SU-DHL-6 (cell line): Measurements from ENCODE around the gene ABR.

Source experiments
- H2AFZ ChIP-seq: fragments of 200-600 bp; sonication (generic); 2 replicates; pipeline ENCODE4 v1.6.1; 2014; ENCODE audit warnings: low read depth, mild to moderate bottlenecking, moderate library complexity, mixed read lengths, antibody characterized with exemption, low read length; ENCODE audit not compliant: severe bottlenecking
- H3F3A ChIP-seq: fragments of 200-600 bp; shearing (Covaris generic); 2 replicates; pipeline ENCODE4 v1.6.0; 2016; ENCODE audit warnings: antibody characterized with exemption, mild to moderate bottlenecking; ENCODE audit not compliant: insufficient read depth
- H3K27ac ChIP-seq: fragments of 200-600 bp; sonication (generic); 2 replicates; pipeline ENCODE4 v1.5.1; 2016; ENCODE audit warnings: low read depth, mild to moderate bottlenecking, low read length, moderate library complexity, mixed read lengths
- H3K27me3 ChIP-seq: fragments of 200-600 bp; sonication (generic), shearing (Covaris generic); 2 replicates; pipeline ENCODE4 v1.6.0; 2014; ENCODE audit warnings: mild to moderate bottlenecking, low read length
- H3K36me3 ChIP-seq: fragments of 200-600 bp; sonication (generic); 2 replicates; pipeline ENCODE4 v1.6.1; 2014; ENCODE audit warnings: mild to moderate bottlenecking, low read length, mixed read lengths
- H3K4me2 ChIP-seq: fragments of 300-600, 200-600 bp; shearing (Covaris generic), sonication (generic); 2 replicates; pipeline ENCODE4 v1.6.0; 2014; ENCODE audit warnings: low read length, low read depth, mild to moderate bottlenecking; ENCODE audit not compliant: poor library complexity, severe bottlenecking
- H3K4me3 ChIP-seq: fragments of 200-600 bp; sonication (generic); 2 replicates; pipeline ENCODE4 v1.5.1; 2014; ENCODE audit warnings: antibody characterized with exemption, low read length, mild to moderate bottlenecking, mixed read lengths; ENCODE audit not compliant: insufficient read depth, poor library complexity, severe bottlenecking
- H3K79me2 ChIP-seq: fragments of 200-600 bp; sonication (generic); 2 replicates; pipeline ENCODE4 v1.6.1; 2014; ENCODE audit warnings: mild to moderate bottlenecking, low read length, moderate library complexity; ENCODE audit not compliant: insufficient read depth
- H3K9ac ChIP-seq: fragments of 200-600 bp; sonication (generic); 2 replicates; pipeline ENCODE4 v1.7.0; 2014; ENCODE audit warnings: mild to moderate bottlenecking, low read length
- H3K9me2 ChIP-seq: fragments of 200-600 bp; sonication (generic); replicated peaks from 2 replicates; pipeline ENCODE4 v1.6.1; 2014; ENCODE audit warnings: low read length; ENCODE audit not compliant: insufficient read depth
- H3K9me3 ChIP-seq: fragments of 200-600 bp; sonication (generic); 2 replicates; pipeline ENCODE4 v1.6.1; 2014; ENCODE audit warnings: low read length, mixed read lengths; ENCODE audit not compliant: insufficient read depth
- H4K20me1 ChIP-seq: fragments of 200-600 bp; sonication (generic); 2 replicates; pipeline ENCODE4 v1.6.1; 2014; ENCODE audit warnings: low read depth, mild to moderate bottlenecking, antibody characterized with exemption, low read length, moderate library complexity, mixed read lengths
- EZH2phosphoT487 ChIP-seq: fragments of 200-600 bp; sonication (generic), shearing (Covaris generic); conservative IDR thresholded peaks from 2 replicates; pipeline ENCODE4 v1.6.1; 2018; ENCODE audit warnings: mild to moderate bottlenecking, antibody characterized with exemption, low read length, moderate library complexity, mixed read lengths
- TF ChIP-seq, protein P1 (sequence below): fragments of 200-600 bp; sonication (generic); IDR thresholded peaks from one replicate; pipeline ENCODE4 v1.5.1; 2017; ENCODE audit warnings: antibody characterized with exemption, mild to moderate bottlenecking, low read length, moderate library complexity; ENCODE audit not compliant: insufficient read depth, poor library complexity, severe bottlenecking

ABR gene

GRCh38 chr17:1091190-1091534 is 88.6 kb downstream of the ABR start:
- Histone ChIP-seq H4K20me1 (no peaks in the 10 kb centered on the region), H3K27ac (no peak overlapping the region), H3K9me2 (no peaks in the 10 kb centered on the region), H3K4me2 (no peak overlapping the region), H3K9me3 (no peaks in the 10 kb centered on the region), H3K4me3 (no peak overlapping the region), H3K79me2 (no peaks in the 10 kb centered on the region), H3K36me3 (no peaks in the 10 kb centered on the region), H2AFZ (no peak overlapping the region), H3F3A (no peaks in the 10 kb centered on the region), H3K27me3 (no peaks in the 10 kb centered on the region), H3K9ac (no peak overlapping the region)
- TF ChIP-seq, protein P1, sequence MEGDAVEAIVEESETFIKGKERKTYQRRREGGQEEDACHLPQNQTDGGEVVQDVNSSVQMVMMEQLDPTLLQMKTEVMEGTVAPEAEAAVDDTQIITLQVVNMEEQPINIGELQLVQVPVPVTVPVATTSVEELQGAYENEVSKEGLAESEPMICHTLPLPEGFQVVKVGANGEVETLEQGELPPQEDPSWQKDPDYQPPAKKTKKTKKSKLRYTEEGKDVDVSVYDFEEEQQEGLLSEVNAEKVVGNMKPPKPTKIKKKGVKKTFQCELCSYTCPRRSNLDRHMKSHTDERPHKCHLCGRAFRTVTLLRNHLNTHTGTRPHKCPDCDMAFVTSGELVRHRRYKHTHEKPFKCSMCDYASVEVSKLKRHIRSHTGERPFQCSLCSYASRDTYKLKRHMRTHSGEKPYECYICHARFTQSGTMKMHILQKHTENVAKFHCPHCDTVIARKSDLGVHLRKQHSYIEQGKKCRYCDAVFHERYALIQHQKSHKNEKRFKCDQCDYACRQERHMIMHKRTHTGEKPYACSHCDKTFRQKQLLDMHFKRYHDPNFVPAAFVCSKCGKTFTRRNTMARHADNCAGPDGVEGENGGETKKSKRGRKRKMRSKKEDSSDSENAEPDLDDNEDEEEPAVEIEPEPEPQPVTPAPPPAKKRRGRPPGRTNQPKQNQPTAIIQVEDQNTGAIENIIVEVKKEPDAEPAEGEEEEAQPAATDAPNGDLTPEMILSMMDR: no peak
- TF ChIP-seq EZH2phosphoT487: no peak

- Histone ChIP-seq H3K27me3 (no peaks in the 10 kb centered on the region), H3K9me3 (no peaks in the 10 kb centered on the region), H3K27ac (no peak overlapping the region), H3F3A (no peaks in the 10 kb centered on the region), H2AFZ (no peak overlapping the region), H3K9ac (no peak overlapping the region), H3K36me3 (no peaks in the 10 kb centered on the region), H3K79me2 (no peaks in the 10 kb centered on the region), H4K20me1 (no peaks in the 10 kb centered on the region), H3K9me2 (no peaks in the 10 kb centered on the region), H3K4me2 (no peak overlapping the region), H3K4me3 (no peak overlapping the region)
- TF ChIP-seq, protein P1: no peak
- TF ChIP-seq EZH2phosphoT487: no peak
These were observed 89.2 kb downstream of the ABR start for GRCh38 chr17:1090465-1091189.

GRCh38 chr17:1089915-1090314 is 89.9 kb downstream of the ABR start:
- H3K4me3 ChIP-seq: no peak overlapping the region
- no peak overlapping the region for H2AFZ ChIP-seq
- H3K79me2 ChIP-seq: no peaks in the 10 kb centered on the region
- no peaks in the 10 kb centered on the region for H3K27me3 ChIP-seq
- H3K27ac ChIP-seq: no peak overlapping the region
- no peaks in the 10 kb centered on the region for H3K9me2 ChIP-seq
- H3K4me2 ChIP-seq: no peak overlapping the region
- TF ChIP-seq, protein P1: no peak
- TF ChIP-seq EZH2phosphoT487: no peak
- no peaks in the 10 kb centered on the region for H4K20me1 ChIP-seq
- no peaks in the 10 kb centered on the region for H3K9me3 ChIP-seq
- no peaks in the 10 kb centered on the region for H3K36me3 ChIP-seq
- H3K9ac ChIP-seq: no peak overlapping the region
- H3F3A ChIP-seq: no peaks in the 10 kb centered on the region
